ENCODE data around the gene TNXB.
"Not testable (repeated sequence)": the region's sequence is repeated elsewhere in the genome, so short reads cannot be mapped to it uniquely, and the experiment has no call there.

TNXB gene

DNA sequence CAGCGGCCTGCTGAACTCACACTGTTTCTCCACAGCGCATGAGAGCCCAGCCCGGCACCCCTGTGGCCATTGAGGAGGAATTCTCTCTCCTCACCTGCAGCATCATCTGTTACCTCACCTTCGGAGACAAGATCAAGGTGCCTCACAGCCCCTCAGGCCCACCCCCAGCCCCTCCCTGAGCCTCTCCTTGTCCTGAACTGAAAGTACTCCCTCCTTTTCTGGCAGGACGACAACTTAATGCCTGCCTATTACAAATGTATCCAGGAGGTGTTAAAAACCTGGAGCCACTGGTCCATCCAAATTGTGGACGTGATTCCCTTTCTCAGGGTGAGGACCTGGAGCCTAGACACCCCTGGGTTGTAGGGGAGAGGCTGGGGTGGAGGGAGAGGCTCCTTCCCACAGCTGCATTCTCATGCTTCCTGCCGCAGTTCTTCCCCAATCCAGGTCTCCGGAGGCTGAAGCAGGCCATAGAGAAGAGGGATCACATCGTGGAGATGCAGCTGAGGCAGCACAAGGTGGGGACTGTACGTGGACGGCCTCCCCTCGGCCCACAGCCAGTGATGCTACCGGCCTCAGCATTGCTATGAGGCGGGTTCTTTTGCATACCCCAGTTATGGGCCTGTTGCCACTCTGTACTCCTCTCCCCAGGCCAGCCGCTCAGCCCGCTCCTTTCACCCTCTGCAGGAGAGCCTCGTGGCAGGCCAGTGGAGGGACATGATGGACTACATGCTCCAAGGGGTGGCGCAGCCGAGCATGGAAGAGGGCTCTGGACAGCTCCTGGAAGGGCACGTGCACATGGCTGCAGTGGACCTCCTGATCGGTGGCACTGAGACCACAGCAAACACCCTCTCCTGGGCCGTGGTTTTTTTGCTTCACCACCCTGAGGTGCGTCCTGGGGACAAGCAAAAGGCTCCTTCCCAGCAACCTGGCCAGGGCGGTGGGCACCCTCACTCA, 69.5 kb downstream of the TNXB start:
- not testable (repeated sequence) for H3K27ac ChIP-seq (replicated peaks; ENCODE audit: low read length); H4K8ac ChIP-seq (ENCODE audit: low read depth, low read length); H4K91ac ChIP-seq (ENCODE audit: low read depth, low read length, poor library complexity); H3K27me3 ChIP-seq (ENCODE audit: control insufficient read depth in 3 of 3, insufficient read depth in 3 of 3, low read depth in 1 of 3, low read length in 3 of 3); H2AFZ ChIP-seq (ENCODE audit: low read length); H3K14ac ChIP-seq (ENCODE audit: low read length); H2BK5ac ChIP-seq (ENCODE audit: low read length); H3K4me2 ChIP-seq (ENCODE audit: insufficient read depth, low read length, poor library complexity, severe bottlenecking); H2BK12ac ChIP-seq (ENCODE audit: low read length); H2BK120ac ChIP-seq (ENCODE audit: low read depth, low read length); H3K18ac ChIP-seq (ENCODE audit: low read length); H3K9me3 ChIP-seq (replicated peaks in 1 of 2; ENCODE audit: control insufficient read depth in 2 of 2, insufficient read depth in 1 of 2, low read depth in 1 of 2, low read length in 2 of 2); H3K79me1 ChIP-seq (ENCODE audit: low read depth, low read length); H2BK15ac ChIP-seq (ENCODE audit: low read length); H3K4me3 ChIP-seq (ENCODE audit: low read length in 2 of 2); H3K4ac ChIP-seq (ENCODE audit: low read length); H3K23ac ChIP-seq (ENCODE audit: low read depth, low read length, poor library complexity); H3K9ac ChIP-seq (ENCODE audit: low read depth, low read length, poor library complexity); H3K4me1 ChIP-seq (ENCODE audit: control insufficient read depth in 2 of 2, insufficient read depth in 1 of 2, low read depth in 1 of 2, low read length in 2 of 2); H2AK5ac ChIP-seq (ENCODE audit: low read depth, low read length); DNase-seq (ENCODE audit: low spot score); H3K36me3 ChIP-seq (replicated peaks in 1 of 2; ENCODE audit: control insufficient read depth in 2 of 2, insufficient read depth in 2 of 2, low read length in 2 of 2)
- no CpG with 5 or more reads among the region's 24 CpGs for WGBS, 2 donors (ENCODE audit: extremely low coverage in 2 of 2, insufficient read length in 2 of 2, insufficient replicate concordance in 1 of 2)

DNA sequence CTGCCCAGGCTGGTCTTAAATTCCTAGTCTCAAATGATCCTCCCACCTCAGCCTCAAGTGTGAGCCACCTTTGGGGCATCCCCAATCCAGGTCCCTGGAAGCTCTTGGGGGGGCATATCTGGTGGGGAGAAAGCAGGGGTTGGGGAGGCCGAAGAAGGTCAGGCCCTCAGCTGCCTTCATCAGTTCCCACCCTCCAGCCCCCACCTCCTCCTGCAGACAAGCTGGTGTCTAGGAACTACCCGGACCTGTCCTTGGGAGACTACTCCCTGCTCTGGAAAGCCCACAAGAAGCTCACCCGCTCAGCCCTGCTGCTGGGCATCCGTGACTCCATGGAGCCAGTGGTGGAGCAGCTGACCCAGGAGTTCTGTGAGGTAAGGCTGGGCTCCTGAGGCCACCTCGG, 70.3 kb downstream of the TNXB start:
- H3K4me3 ChIP-seq (ENCODE audit: low read length in 2 of 2); H4K8ac ChIP-seq (ENCODE audit: low read depth, low read length); H3K4ac ChIP-seq (ENCODE audit: low read length); H3K9ac ChIP-seq (ENCODE audit: low read depth, low read length, poor library complexity); H3K4me1 ChIP-seq (ENCODE audit: control insufficient read depth in 2 of 2, insufficient read depth in 1 of 2, low read depth in 1 of 2, low read length in 2 of 2); H4K91ac ChIP-seq (ENCODE audit: low read depth, low read length, poor library complexity); H2BK120ac ChIP-seq (ENCODE audit: low read depth, low read length); H3K27me3 ChIP-seq (ENCODE audit: control insufficient read depth in 3 of 3, insufficient read depth in 3 of 3, low read depth in 1 of 3, low read length in 3 of 3); H2BK5ac ChIP-seq (ENCODE audit: low read length); H3K36me3 ChIP-seq (replicated peaks in 1 of 2; ENCODE audit: control insufficient read depth in 2 of 2, insufficient read depth in 2 of 2, low read length in 2 of 2); H3K27ac ChIP-seq (replicated peaks; ENCODE audit: low read length); H3K79me1 ChIP-seq (ENCODE audit: low read depth, low read length); H2BK15ac ChIP-seq (ENCODE audit: low read length); H3K4me2 ChIP-seq (ENCODE audit: insufficient read depth, low read length, poor library complexity, severe bottlenecking); H3K9me3 ChIP-seq (replicated peaks in 1 of 2; ENCODE audit: control insufficient read depth in 2 of 2, insufficient read depth in 1 of 2, low read depth in 1 of 2, low read length in 2 of 2); H2BK12ac ChIP-seq (ENCODE audit: low read length); H2AK5ac ChIP-seq (ENCODE audit: low read depth, low read length); H3K18ac ChIP-seq (ENCODE audit: low read length); DNase-seq (ENCODE audit: low spot score); H2AFZ ChIP-seq (ENCODE audit: low read length); H3K14ac ChIP-seq (ENCODE audit: low read length); H3K23ac ChIP-seq (ENCODE audit: low read depth, low read length, poor library complexity): not testable (repeated sequence)
- no CpG with 5 or more reads among the region's 5 CpGs for WGBS, 2 donors (ENCODE audit: extremely low coverage in 2 of 2, insufficient read length in 2 of 2, insufficient replicate concordance in 1 of 2)

DNA sequence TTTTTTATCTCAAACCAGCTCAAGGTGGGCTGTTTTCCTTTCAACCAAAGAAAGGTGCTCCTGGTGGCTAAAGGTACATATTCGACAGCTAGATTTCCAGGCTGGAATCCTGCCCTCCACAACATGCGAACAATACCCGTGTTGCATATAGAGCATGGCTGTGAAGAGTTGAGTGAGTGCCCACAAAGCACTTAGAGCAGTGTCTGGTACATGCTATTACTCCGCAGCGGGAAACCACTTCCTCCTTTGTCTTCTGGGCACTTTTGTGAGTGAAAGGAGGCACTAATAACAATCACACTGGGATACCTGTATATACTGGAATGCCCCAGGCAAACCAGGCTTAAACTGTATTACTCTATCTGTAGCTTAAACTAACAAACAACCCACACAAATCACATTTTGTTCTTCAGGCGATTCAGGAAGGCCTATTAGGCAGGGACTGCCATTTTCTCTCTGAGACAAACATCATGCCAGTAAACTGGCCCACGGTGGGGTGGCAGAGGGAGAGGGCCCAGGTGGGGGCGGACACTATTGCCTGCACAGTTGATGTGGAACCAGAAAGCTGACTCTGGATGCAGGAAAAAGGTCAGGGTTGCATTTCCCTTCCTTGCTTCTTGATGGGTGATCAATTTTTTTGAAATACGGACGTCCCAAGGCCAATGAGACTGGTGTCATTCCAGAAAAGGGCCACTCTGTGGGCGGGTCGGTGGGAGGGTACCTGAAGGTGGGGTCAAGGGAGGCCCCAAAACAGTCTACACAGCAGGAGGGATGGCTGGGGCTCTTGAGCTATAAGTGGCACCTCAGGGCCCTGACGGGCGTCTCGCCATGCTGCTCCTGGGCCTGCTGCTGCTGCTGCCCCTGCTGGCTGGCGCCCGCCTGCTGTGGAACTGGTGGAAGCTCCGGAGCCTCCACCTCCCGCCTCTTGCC, 71.3 kb downstream of the TNXB start, which contains the start of gene CYP21A2:
Gene CYP21A2, plus strand, starts transcription at position 818 of the 927 bp plus-strand sequence. Its CDS starts 8 bp downstream, at position 826.
- not testable (repeated sequence) for H3K9me3 ChIP-seq (replicated peaks in 1 of 2; ENCODE audit: control insufficient read depth in 2 of 2, insufficient read depth in 1 of 2, low read depth in 1 of 2, low read length in 2 of 2); H3K79me1 ChIP-seq (ENCODE audit: low read depth, low read length); H2AFZ ChIP-seq (ENCODE audit: low read length); H3K36me3 ChIP-seq (replicated peaks in 1 of 2; ENCODE audit: control insufficient read depth in 2 of 2, insufficient read depth in 2 of 2, low read length in 2 of 2); H3K4me3 ChIP-seq (ENCODE audit: low read length in 2 of 2); H4K8ac ChIP-seq (ENCODE audit: low read depth, low read length); H2BK15ac ChIP-seq (ENCODE audit: low read length); H3K27me3 ChIP-seq (ENCODE audit: control insufficient read depth in 3 of 3, insufficient read depth in 3 of 3, low read depth in 1 of 3, low read length in 3 of 3); H3K4me1 ChIP-seq (ENCODE audit: control insufficient read depth in 2 of 2, insufficient read depth in 1 of 2, low read depth in 1 of 2, low read length in 2 of 2); H3K4ac ChIP-seq (ENCODE audit: low read length); H3K27ac ChIP-seq (replicated peaks; ENCODE audit: low read length); H3K9ac ChIP-seq (ENCODE audit: low read depth, low read length, poor library complexity); H2BK120ac ChIP-seq (ENCODE audit: low read depth, low read length); H3K4me2 ChIP-seq (ENCODE audit: insufficient read depth, low read length, poor library complexity, severe bottlenecking); H2BK5ac ChIP-seq (ENCODE audit: low read length); H3K23ac ChIP-seq (ENCODE audit: low read depth, low read length, poor library complexity); H4K91ac ChIP-seq (ENCODE audit: low read depth, low read length, poor library complexity); H3K18ac ChIP-seq (ENCODE audit: low read length); DNase-seq (ENCODE audit: low spot score); H3K14ac ChIP-seq (ENCODE audit: low read length); H2AK5ac ChIP-seq (ENCODE audit: low read depth, low read length); H2BK12ac ChIP-seq (ENCODE audit: low read length)
- WGBS, 2 donors (ENCODE audit: extremely low coverage in 2 of 2, insufficient read length in 2 of 2, insufficient replicate concordance in 1 of 2) = no CpG with 5 or more reads among the region's 19 CpGs

DNA sequence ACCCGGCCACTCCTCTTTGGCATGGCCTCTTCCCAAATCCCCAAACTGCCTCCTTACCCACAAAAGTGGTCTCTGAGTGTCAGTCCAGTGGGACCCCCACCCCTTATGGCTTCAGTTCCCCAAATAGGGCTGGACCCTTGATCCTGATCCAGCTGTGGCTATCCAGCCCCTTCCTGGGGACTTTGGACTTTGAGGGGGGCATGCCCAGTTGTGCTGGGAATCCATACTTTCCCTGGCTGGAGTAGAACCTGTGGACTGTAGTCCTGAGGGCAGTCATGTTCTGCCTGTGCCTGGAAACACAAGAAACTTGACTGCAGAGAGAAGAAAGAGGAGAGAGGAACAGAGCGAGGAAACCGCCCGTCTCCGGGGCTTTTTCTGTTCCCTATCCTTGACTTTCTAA, 72.0 kb downstream of the TNXB start:
- not testable (repeated sequence) for H3K4me2 ChIP-seq (ENCODE audit: insufficient read depth, low read length, poor library complexity, severe bottlenecking); H2AK5ac ChIP-seq (ENCODE audit: low read depth, low read length); H3K27me3 ChIP-seq (ENCODE audit: control insufficient read depth in 3 of 3, insufficient read depth in 3 of 3, low read depth in 1 of 3, low read length in 3 of 3); H3K9ac ChIP-seq (ENCODE audit: low read depth, low read length, poor library complexity); H2BK15ac ChIP-seq (ENCODE audit: low read length); H2BK120ac ChIP-seq (ENCODE audit: low read depth, low read length); H3K79me1 ChIP-seq (ENCODE audit: low read depth, low read length); H2BK5ac ChIP-seq (ENCODE audit: low read length); H3K4me1 ChIP-seq (ENCODE audit: control insufficient read depth in 2 of 2, insufficient read depth in 1 of 2, low read depth in 1 of 2, low read length in 2 of 2); H3K23ac ChIP-seq (ENCODE audit: low read depth, low read length, poor library complexity); H2AFZ ChIP-seq (ENCODE audit: low read length); H3K4me3 ChIP-seq (ENCODE audit: low read length in 2 of 2); H3K4ac ChIP-seq (ENCODE audit: low read length); H3K36me3 ChIP-seq (replicated peaks in 1 of 2; ENCODE audit: control insufficient read depth in 2 of 2, insufficient read depth in 2 of 2, low read length in 2 of 2); H3K18ac ChIP-seq (ENCODE audit: low read length); H4K8ac ChIP-seq (ENCODE audit: low read depth, low read length); H3K27ac ChIP-seq (replicated peaks; ENCODE audit: low read length); H2BK12ac ChIP-seq (ENCODE audit: low read length); H4K91ac ChIP-seq (ENCODE audit: low read depth, low read length, poor library complexity); H3K14ac ChIP-seq (ENCODE audit: low read length); H3K9me3 ChIP-seq (replicated peaks in 1 of 2; ENCODE audit: control insufficient read depth in 2 of 2, insufficient read depth in 1 of 2, low read depth in 1 of 2, low read length in 2 of 2); DNase-seq (ENCODE audit: low spot score)
- no CpG with 5 or more reads among the region's 5 CpGs for WGBS, 2 donors (ENCODE audit: extremely low coverage in 2 of 2, insufficient read length in 2 of 2, insufficient replicate concordance in 1 of 2)

Data from neuronal stem cell (in vitro differentiated cells).